ENCODE data around the gene FAM151A. TPM values are rescaled to one million over a fixed set of nuclear protein-coding genes. Genes with fewer than 3 reads are reported as not detected.
"Not testable (repeated sequence)": the region's sequence is repeated elsewhere in the genome, so short reads cannot be mapped to it uniquely, and the experiment has no call there.

Gene FAM151A
- polyA plus RNA-seq, 1 donor from 2014 or later, result not detected

GRCh38 chr1:54640361-54640760 is 17.0 kb upstream of the FAM151A start:
- Histone ChIP-seq H3K27ac (ENCODE audit: low read length) (no peak overlapping the region), H3K4me3 (ENCODE audit: low read length) (no peak overlapping the region), H3F3A (ENCODE audit: insufficient read depth, low read length, poor library complexity, severe bottlenecking) (no peaks in the 10 kb centered on the region), H3K9me3 (ENCODE audit: low read length) (no peaks in the 10 kb centered on the region), H2AFZ (ENCODE audit: low read depth, low read length) (no peak overlapping the region), H3K79me2 (replicated peaks; ENCODE audit: insufficient read depth, low read length) (no peaks in the 10 kb centered on the region), H3K9me2 (ENCODE audit: insufficient read depth, low read length) (no peaks in the 10 kb centered on the region), H3K36me3 (ENCODE audit: insufficient read depth, low read length) (no peaks in the 10 kb centered on the region), H4K20me1 (ENCODE audit: insufficient read depth) (no peaks in the 10 kb centered on the region), H3K4me2 (ENCODE audit: low read length) (no peak overlapping the region), H3K9ac (ENCODE audit: low read length) (no peak overlapping the region), H3K27me3 (ENCODE audit: insufficient read depth, low read depth, low read length) (no peaks in the 10 kb centered on the region)
- TF ChIP-seq CTCF (IDR thresholded peaks at IDR 0.05; ENCODE audit: poor library complexity, severe bottlenecking), result no peak
- TF ChIP-seq EP300 (conservative IDR thresholded peaks at IDR 0.05; ENCODE audit: poor library complexity, severe bottlenecking), result no peak
- TF ChIP-seq EZH2 (IDR thresholded peaks at IDR 0.05; ENCODE audit: borderline replicate concordance, insufficient read depth, low read length, poor library complexity, severe bottlenecking), result no peak
- TF ChIP-seq TAF1 (IDR thresholded peaks at IDR 0.05; ENCODE audit: low read depth), result no peak
- no peak for TF ChIP-seq SMC3 (conservative IDR thresholded peaks at IDR 0.05; ENCODE audit: poor library complexity)
- TF ChIP-seq POLR2AphosphoS5 (IDR thresholded peaks at IDR 0.05), result no peak
- TF ChIP-seq REST (IDR thresholded peaks at IDR 0.05; ENCODE audit: borderline replicate concordance), result no peak
- no peak for TF ChIP-seq MXI1 (conservative IDR thresholded peaks at IDR 0.05; ENCODE audit: poor library complexity, severe bottlenecking)
- no peak for TF ChIP-seq RAD21 (conservative IDR thresholded peaks at IDR 0.05)

- H3K9ac ChIP-seq (ENCODE audit: low read length); H3K4me3 ChIP-seq (ENCODE audit: low read length); H3K79me2 ChIP-seq (replicated peaks; ENCODE audit: insufficient read depth, low read length); H3F3A ChIP-seq (ENCODE audit: insufficient read depth, low read length, poor library complexity, severe bottlenecking); H4K20me1 ChIP-seq (ENCODE audit: insufficient read depth); H3K4me2 ChIP-seq (ENCODE audit: low read length); H3K27ac ChIP-seq (ENCODE audit: low read length); H3K9me3 ChIP-seq (ENCODE audit: low read length); H2AFZ ChIP-seq (ENCODE audit: low read depth, low read length); H3K27me3 ChIP-seq (ENCODE audit: insufficient read depth, low read depth, low read length); H3K9me2 ChIP-seq (ENCODE audit: insufficient read depth, low read length); H3K36me3 ChIP-seq (ENCODE audit: insufficient read depth, low read length): not testable (repeated sequence)
These were observed 13.4 kb upstream of the FAM151A start for GRCh38 chr1:54636461-54637446.

- H3K9me3 ChIP-seq (ENCODE audit: low read length); H3F3A ChIP-seq (ENCODE audit: insufficient read depth, low read length, poor library complexity, severe bottlenecking); H3K9ac ChIP-seq (ENCODE audit: low read length); H4K20me1 ChIP-seq (ENCODE audit: insufficient read depth); H3K27me3 ChIP-seq (ENCODE audit: insufficient read depth, low read depth, low read length); H3K36me3 ChIP-seq (ENCODE audit: insufficient read depth, low read length); H3K9me2 ChIP-seq (ENCODE audit: insufficient read depth, low read length); H3K27ac ChIP-seq (ENCODE audit: low read length); H3K4me2 ChIP-seq (ENCODE audit: low read length); H3K4me3 ChIP-seq (ENCODE audit: low read length); H3K79me2 ChIP-seq (replicated peaks; ENCODE audit: insufficient read depth, low read length); H2AFZ ChIP-seq (ENCODE audit: low read depth, low read length): not testable (repeated sequence)
These were observed 12.5 kb upstream of the FAM151A start for GRCh38 chr1:54635804-54636203.
